Loucy (cell line): ENCODE data around the gene MYBPC2.

Experiments
- CTCF ChIP-seq: fragments of 200-600 bp; sonication (generic); conservative IDR thresholded peaks from 2 replicates; pipeline ENCODE4 v1.5.1; 2014; ENCODE audit warnings: mild to moderate bottlenecking, antibody characterized with exemption, low read length
- EZH2phosphoT487 ChIP-seq: fragments of 200-600 bp; IDR thresholded peaks from 2 replicates; pipeline ENCODE4 v1.6.1; 2018; ENCODE audit warnings: antibody characterized with exemption, mild to moderate bottlenecking, moderate library complexity, borderline replicate concordance

DNA sequence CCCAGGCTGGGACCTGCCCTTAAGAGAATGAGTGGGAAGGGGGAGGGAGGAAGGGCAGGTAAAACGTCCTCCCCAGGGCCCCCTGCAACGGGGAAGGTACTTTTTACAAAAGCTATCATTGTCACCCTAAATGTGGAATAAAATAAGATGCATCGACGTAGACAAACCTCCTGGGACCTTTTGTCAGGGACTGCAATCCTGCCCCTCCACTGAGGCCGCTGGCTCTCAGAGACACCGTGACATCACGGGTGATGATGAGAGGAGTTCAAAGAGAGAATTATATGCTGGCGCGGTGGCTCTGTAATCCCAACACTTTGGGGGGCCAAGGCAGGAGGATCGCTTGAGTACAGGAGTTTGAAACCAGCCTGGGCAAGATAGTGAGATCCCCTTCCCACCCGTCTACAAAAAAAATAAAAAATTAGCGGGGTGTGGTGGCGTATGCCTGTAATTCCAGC lies 1.8 kb upstream of the MYBPC2 start:
- no peak for TF ChIP-seq CTCF
- TF ChIP-seq EZH2phosphoT487 = no peak
